ENCODE results near the gene PPIL1.

PPIL1 gene

GRCh38 chr6:36852481-36853147, 22.0 kb downstream of the PPIL1 start:
- no peak for DNase-seq

GRCh38 chr6:36851626-36852025, 23.0 kb downstream of the PPIL1 start:
- DNase-seq, result no peak

GRCh38 chr6:36851149-36851614, 23.4 kb downstream of the PPIL1 start:
- DNase-seq, result no peak

- no peak for DNase-seq
Measured at GRCh38 chr6:36850021-36850420, 24.6 kb downstream of the PPIL1 start.

- DNase-seq, result no peak
Measured at GRCh38 chr6:36848658-36849441, 25.8 kb downstream of the PPIL1 start.

GRCh38 chr6:36847991-36848390, 26.6 kb downstream of the PPIL1 start:
- no peak for DNase-seq

GRCh38 chr6:36847152-36847551, 27.5 kb downstream of the PPIL1 start:
- no peak for DNase-seq

GRCh38 chr6:36845233-36845632, 29.4 kb downstream of the PPIL1 start:
- no peak for DNase-seq

GRCh38 chr6:36844232-36845170, 30.1 kb downstream of the PPIL1 start:
- no peak for DNase-seq

- DNase-seq, result no peak
Measured at GRCh38 chr6:36843170-36843569, 31.4 kb downstream of the PPIL1 start.

- no peak for DNase-seq
Measured at GRCh38 chr6:36841756-36842155, 32.8 kb downstream of the PPIL1 start.

GRCh38 chr6:36840432-36841403, 33.9 kb downstream of the PPIL1 start:
- DNase-seq, result no peak

- DNase-seq, result no peak
Measured at GRCh38 chr6:36839749-36840431, 34.7 kb downstream of the PPIL1 start.

- DNase-seq, result no peak
Measured at GRCh38 chr6:36838896-36839748, 35.5 kb downstream of the PPIL1 start, which contains the start of gene CPNE5. Gene CPNE5 (minus strand): TSS chr6:36839444. CDS start chr6:36839377, 67 bp downstream.

GRCh38 chr6:36837686-36838085, 36.9 kb downstream of the PPIL1 start:
- DNase-seq, result no peak

GRCh38 chr6:36837022-36837339, 37.6 kb downstream of the PPIL1 start:
- DNase-seq, result no peak

GRCh38 chr6:36836111-36837021, 38.2 kb downstream of the PPIL1 start:
- no peak for DNase-seq

- DNase-seq, result no peak
Measured at GRCh38 chr6:36834576-36835341, 39.8 kb downstream of the PPIL1 start.

Measured in NCI-H2081 treated with DMSO at 0.1 percent for 48 hours (cell line).